ENCODE data around the gene NEUROD2. TPM values are rescaled to one million over a fixed set of nuclear protein-coding genes. Genes with fewer than 3 reads are reported as not detected.

NEUROD2 gene
- total and polyA plus RNA-seq, 2 donors (not counting 3 experiments of a cell fraction or from before 2014, with no cell fraction given) = not detected

DNA sequence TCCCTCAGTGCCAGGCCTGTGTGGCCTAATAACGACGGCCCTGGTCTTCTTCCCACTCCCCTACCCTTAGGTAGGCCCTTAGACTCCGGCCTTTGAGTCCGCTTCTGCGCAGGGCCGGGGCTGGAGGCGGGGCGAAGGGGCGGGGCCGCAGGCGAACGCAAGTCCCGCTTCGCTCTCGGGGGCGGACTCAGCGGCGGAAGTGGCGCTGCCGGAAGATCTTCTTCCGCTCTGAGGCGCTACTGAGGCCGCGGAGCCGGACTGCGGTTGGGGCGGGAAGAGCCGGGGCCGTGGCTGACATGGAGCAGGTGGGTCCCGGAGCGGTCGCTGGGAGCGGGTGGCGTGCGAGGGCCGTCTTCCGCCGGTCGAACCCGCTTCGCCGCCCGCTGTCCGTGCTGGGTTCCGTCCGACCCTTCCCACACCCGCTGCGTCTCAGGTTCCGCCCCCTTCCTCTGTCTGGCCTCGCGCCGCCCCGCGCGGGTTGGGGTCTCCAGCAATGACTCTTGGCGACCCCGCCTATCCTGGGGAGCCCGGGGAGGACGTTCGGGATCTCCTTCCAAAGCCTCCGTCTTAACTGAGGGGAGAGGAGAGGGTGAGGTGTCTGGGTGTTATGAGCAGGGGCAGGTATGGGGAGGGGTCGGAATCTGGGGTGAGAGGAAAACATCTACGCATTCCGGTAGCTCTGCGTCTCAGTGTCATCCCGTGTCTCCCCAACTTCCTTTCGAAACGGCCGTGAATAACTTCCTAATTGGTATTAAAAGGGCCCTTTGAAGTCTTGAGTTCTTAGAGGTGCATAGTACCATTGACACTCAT lies 29.4 kb upstream of the NEUROD2 start, which contains the start of gene STARD3:
Gene STARD3 (plus strand): TSS at position 218 of the 810 bp plus-strand sequence. CDS start 16,388 bp downstream, outside the sequence.
- no TSS peak for BruUV-seq (replicated peaks)
- TF ChIP-seq GATA2 (IDR thresholded peaks at IDR 0.05; ENCODE audit: insufficient read depth, insufficient read length, low read depth, low read length) = no peak
- TF ChIP-seq POLR2A (IDR thresholded peaks at IDR 0.05; ENCODE audit: low read depth, low read length) = peak; percentile 61
- TF ChIP-seq POLR2AphosphoS5 (IDR thresholded peaks at IDR 0.05; ENCODE audit: insufficient read depth, low read depth, low read length) = peak; percentile 88
- TF ChIP-seq JUN (IDR thresholded peaks at IDR 0.05; ENCODE audit: borderline replicate concordance, insufficient read depth, insufficient read length, low read depth) = no peak
- TF ChIP-seq, protein P1, sequence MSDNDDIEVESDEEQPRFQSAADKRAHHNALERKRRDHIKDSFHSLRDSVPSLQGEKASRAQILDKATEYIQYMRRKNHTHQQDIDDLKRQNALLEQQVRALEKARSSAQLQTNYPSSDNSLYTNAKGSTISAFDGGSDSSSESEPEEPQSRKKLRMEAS (IDR thresholded peaks at IDR 0.05; ENCODE audit: insufficient read depth, insufficient read length) = no peak
- no peak for TF ChIP-seq FOS (IDR thresholded peaks at IDR 0.05; ENCODE audit: borderline replicate concordance, insufficient read depth, low read length)
- no peak for TF ChIP-seq EZH2 (IDR thresholded peaks at IDR 0.05; ENCODE audit: borderline replicate concordance, low read depth, low read length, severe bottlenecking)
- TF ChIP-seq, protein P2, sequence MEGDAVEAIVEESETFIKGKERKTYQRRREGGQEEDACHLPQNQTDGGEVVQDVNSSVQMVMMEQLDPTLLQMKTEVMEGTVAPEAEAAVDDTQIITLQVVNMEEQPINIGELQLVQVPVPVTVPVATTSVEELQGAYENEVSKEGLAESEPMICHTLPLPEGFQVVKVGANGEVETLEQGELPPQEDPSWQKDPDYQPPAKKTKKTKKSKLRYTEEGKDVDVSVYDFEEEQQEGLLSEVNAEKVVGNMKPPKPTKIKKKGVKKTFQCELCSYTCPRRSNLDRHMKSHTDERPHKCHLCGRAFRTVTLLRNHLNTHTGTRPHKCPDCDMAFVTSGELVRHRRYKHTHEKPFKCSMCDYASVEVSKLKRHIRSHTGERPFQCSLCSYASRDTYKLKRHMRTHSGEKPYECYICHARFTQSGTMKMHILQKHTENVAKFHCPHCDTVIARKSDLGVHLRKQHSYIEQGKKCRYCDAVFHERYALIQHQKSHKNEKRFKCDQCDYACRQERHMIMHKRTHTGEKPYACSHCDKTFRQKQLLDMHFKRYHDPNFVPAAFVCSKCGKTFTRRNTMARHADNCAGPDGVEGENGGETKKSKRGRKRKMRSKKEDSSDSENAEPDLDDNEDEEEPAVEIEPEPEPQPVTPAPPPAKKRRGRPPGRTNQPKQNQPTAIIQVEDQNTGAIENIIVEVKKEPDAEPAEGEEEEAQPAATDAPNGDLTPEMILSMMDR (IDR thresholded peaks at IDR 0.05; ENCODE audit: extremely low read depth in 1 of 2, insufficient read depth in 1 of 2, low read depth in 1 of 2, low read length in 2 of 2) = peak in 1 of 2 donors; percentile 5
- TF ChIP-seq MYC (IDR thresholded peaks at IDR 0.05; ENCODE audit: low read depth, low read length) = no peak
- H3K27ac ChIP-seq (ENCODE audit: insufficient read depth, low read depth, low read length) = peak within 1 kb of the TSS; percentile 75
- H3K4me2 ChIP-seq (ENCODE audit: insufficient read depth, low read length) = peak within 1 kb of the TSS; percentile 81
- peaks cover 0 to 3% of the 10 kb centered on the region in 2 experiments for H3K27me3 ChIP-seq (ENCODE audit: control insufficient read depth in 2 of 2, insufficient read depth in 2 of 2, low read length in 2 of 2)
- dilution Hi-C loops (cut with MboI; ENCODE audit: extremely low pct_ligation_motif_present, low sequenced_read_pairs) (loop anchor here (10.0 kb wide), 1 partner anchor 108 kb away; no protein-coding TSS in a partner anchor), intact Hi-C loops (cut with micrococcal nuclease) (loop anchor here (1.0 to 5.0 kb wide), 2 partner anchors 17 to 115 kb away; no protein-coding TSS in a partner anchor)
- H3K79me2 ChIP-seq (ENCODE audit: control insufficient read depth, insufficient read depth, low read length) = peaks cover 16% of the 10 kb centered on the region
- FAIRE-seq (peak; percentile 77), DNase-seq (ENCODE audit: low read depth, low spot score) (peak; percentile 88)
- H3K4me3 ChIP-seq (replicated peaks in 1 of 3; ENCODE audit: insufficient read depth in 1 of 3, low read depth in 1 of 3, low read length in 3 of 3) = peak within 1 kb of the TSS; percentile 90 to 96 (median 91)
- H3K9me1 ChIP-seq (replicated peaks; ENCODE audit: control insufficient read depth, extremely low read depth, insufficient read depth, low read length) = no peaks in the 10 kb centered on the region
- peak within 1 kb of the TSS; percentile 95 for H2AFZ ChIP-seq (ENCODE audit: low read depth, low read length)
- no peaks in the 10 kb centered on the region for H3K36me3 ChIP-seq (ENCODE audit: control insufficient read depth in 2 of 2, extremely low read depth in 1 of 2, insufficient read depth in 2 of 2, low read length in 2 of 2)
- H3K9ac ChIP-seq (replicated peaks; ENCODE audit: extremely low read depth, insufficient read depth, low read length) = peak within 1 kb of the TSS; percentile 83
- H3K9me3 ChIP-seq (replicated peaks; ENCODE audit: control insufficient read depth, insufficient read depth, low read length) = no peaks in the 10 kb centered on the region
- CTCF ChIA-PET = interaction anchor here (0.8 to 2.0 kb wide), 12 partner anchors 9 to 35 kb away, joined by 3 to 19 read pairs (median 4); partner anchors contain the start of gene PNMT
- H4K20me1 ChIP-seq (replicated peaks; ENCODE audit: control insufficient read depth, extremely low read depth, insufficient read depth, low read length) = no peaks in the 10 kb centered on the region
- POLR2A ChIA-PET = no interaction called here
- peaks cover 14% of the 10 kb centered on the region for H3K4me1 ChIP-seq (ENCODE audit: control insufficient read depth, extremely low read depth, insufficient read depth, low read length)

All from endothelial cell of umbilical vein (primary cell).